Measurements from ENCODE around the gene CHST8.

The CHST8 gene

GRCh38 chr19:33720155-33720493 is 98.4 kb downstream of the CHST8 start:
- DNase-seq, result no peak

- no peak for DNase-seq
Measured at GRCh38 chr19:33720691-33721682, 99.2 kb downstream of the CHST8 start.

DNA sequence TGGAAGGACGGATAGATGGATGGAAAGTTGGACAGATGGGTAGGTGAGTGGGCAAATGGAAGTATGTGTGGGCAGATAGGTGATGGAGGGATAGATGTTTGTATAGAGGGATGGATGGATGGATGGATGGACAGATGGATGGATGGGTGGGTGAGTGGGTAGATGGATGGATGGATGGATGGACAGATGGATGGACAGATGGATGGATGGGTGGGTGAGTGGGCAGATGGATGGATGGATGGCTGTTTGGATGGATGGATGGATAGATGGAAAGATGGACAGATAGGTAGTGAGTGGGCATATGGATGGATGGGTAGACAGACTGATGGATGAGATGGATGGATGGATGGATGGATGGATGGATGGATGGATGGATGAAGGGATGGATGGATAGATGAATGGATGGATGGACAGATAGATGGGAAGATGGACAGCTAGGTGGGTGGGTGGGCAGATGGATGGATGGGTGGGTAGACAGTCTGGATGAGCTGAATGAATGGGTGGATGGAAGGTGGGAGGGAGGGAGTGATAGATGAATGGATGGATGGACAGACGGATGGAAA is 100.1 kb downstream of the CHST8 start:
- DNase-seq, result no peak

DNA sequence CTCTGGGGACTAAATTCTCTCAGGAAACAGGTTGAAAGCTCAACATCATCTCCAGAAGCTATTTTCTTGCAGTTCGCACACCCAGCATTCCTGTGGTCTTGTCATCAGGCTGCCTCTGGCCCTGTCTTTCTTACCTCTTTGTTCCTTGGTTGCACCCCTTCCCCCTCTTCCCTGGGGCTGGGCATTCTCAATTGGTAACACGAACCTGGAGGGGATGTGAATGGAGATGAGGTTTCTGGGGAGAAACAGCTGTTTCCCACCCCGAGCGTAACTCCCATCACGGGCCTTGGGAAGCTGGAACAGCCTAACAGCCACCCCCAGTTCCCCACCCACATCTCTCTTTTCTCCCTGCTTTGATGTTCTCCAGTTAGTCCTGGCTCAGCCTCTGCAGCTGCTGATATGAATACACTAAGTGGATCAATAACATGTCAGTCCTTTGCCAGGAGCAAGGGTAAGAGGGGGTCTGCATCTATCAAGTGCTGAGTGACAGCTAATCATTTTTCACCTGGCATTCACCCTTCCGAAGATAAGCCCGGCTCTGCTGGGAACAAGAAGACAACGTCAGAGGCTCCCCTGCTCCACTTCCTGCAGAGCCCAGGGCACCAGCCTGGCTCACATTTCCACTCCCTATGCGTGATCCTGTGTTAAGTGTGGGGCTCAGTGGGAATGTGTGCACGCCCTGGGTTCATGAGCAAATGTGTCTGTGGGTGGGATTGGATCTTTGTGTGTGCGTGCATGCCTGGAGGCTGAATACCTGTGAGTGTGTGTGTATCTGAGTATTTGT is 100.9 kb downstream of the CHST8 start:
- DNase-seq, result no peak

DNA sequence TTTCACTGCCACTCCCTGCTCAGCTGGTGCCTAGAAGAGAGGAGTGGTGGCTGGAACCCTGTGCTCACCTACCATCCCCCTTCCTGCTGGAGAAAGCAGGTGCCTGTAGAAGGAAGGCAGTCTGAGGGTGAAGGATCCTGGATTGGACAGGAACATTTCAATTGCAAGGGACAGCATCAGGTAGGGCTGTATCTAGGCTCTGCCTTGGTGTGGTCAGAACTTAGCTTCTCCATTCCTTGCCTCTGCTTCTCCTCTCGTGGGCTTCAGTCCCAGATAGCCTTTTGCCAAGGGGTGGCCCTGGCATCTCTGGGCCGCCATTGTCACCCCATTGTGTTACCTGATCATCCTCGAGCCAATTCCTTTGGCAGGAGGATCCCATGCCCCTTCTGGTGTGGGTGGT is 101.8 kb downstream of the CHST8 start:
- DNase-seq, result no peak

DNA sequence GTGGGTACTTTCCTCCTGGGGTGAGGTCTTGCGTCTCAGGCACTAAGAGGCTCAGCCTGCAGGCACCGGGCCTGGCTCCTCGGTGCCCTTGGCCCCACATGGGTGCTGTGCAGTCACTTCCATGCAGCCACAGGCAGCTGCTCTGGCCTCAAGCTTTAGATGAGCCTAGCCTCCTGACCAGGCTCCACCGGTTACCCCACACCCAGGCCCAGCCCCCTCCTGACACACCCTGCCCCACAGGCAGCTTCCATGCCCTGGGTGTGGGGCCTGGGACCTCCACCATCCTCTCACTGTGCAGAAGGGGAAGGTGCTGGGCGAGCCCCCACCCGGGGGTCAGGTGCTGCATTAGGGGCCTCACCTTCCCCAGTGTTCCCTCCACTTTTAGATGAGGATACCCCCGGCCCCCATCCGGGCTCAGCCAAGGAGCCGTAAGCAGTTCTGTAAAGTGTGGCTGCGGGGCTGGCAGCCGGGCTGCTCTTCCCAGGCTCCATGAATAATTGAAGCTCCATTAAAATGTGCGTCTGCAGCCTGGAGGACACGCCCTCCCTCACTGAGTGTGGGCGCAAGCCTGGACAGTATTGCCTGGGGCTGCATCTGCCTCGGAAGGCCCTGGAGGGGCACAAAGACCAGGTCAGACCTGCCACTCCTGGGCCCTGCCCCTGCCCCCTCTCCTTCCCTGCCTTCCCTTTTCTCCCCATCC is 102.4 kb downstream of the CHST8 start:
- DNase-seq, result no peak

- DNase-seq, result no peak
Measured at GRCh38 chr19:33724721-33725060, 102.9 kb downstream of the CHST8 start.

GRCh38 chr19:33725567-33725966 is 103.8 kb downstream of the CHST8 start:
- no peak for DNase-seq

DNA sequence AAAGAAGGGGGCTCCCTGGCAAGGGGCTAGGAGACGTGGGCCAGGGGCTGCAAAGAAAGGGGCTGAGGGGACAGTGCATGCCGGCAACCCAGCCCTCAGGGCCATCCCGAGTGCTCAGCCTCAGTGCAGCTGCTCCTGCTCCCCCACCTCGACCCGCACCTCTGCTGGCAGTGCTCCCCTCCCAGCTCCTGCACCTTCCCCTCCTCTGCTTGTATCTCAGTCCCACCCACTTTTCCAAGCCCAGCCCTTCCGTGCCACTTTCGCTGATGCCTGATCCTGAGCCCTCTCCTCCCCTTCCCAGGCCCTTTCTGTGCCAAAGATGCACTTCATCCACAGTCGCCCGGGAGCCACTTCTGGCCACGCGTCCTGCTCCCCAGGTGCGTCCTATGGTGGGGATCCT is 105.0 kb downstream of the CHST8 start:
- DNase-seq, result no peak

- no peak for DNase-seq
Measured at GRCh38 chr19:33727331-33727998, 105.7 kb downstream of the CHST8 start.

GRCh38 chr19:33728141-33728540 is 106.4 kb downstream of the CHST8 start:
- DNase-seq, result no peak

GRCh38 chr19:33730858-33731607 is 109.3 kb downstream of the CHST8 start:
- DNase-seq, result no peak

GRCh38 chr19:33731881-33732280 is 110.1 kb downstream of the CHST8 start:
- no peak for DNase-seq

- no peak for DNase-seq
Measured at GRCh38 chr19:33734913-33735312, 113.2 kb downstream of the CHST8 start.

GRCh38 chr19:33736158-33736557 is 114.4 kb downstream of the CHST8 start:
- DNase-seq, result no peak

DNA sequence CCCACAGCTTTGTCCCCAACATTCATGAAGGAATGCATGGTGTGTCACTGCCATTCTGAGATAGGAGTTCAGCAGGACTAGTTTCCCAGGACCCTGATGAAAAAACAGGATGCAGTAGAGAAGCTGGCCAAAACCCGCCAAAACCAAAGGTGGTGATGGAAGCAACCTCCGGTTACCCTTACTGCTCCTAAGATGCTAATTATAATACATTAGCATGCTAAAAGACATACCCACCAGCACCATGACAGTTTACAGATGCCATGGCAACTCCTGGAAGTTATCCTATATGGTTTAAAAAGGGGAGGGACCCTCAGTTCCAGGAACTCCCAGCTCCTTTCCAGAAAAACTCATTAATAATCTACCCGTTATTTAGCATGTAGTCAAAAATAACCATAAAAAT is 115.0 kb downstream of the CHST8 start:
- DNase-seq, result no peak

GRCh38 chr19:33737681-33738371 is 116.1 kb downstream of the CHST8 start:
- DNase-seq, result no peak

DNA sequence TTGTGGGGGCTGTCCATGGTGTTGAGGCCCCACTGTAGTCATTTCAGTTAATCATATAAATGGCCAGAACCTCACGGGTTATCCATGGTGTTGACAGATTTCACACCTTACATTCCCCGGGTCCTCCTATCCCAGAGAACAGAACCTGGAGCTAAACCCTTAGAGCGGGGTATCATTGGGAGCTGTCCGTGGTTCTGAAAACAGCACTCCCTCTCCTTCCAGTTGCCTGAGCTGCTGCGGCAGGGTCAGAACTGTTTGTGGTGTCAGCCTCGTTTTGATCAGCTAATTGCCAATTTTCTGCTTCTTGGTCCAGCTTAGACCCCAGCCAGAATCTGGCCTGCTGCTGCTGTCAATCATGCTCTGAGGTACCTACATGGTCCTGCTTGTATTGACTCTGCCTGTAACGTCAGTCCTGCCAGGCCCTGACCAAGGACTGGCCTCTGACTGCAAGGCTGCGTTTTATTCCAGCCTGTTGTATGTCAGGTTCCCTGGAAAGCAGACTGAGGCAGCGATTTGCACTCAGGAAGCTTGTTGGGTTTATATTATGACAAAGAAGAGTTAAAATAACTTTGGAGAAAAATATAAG is 119.2 kb downstream of the CHST8 start:
- DNase-seq, result peak; percentile 30

- no peak for DNase-seq
Measured at GRCh38 chr19:33745297-33745696, 123.5 kb downstream of the CHST8 start.

- DNase-seq, result no peak
Measured at GRCh38 chr19:33746159-33746558, 124.4 kb downstream of the CHST8 start.

GRCh38 chr19:33747273-33747672 is 125.5 kb downstream of the CHST8 start:
- no peak for DNase-seq

All from activated CD4-positive, alpha-beta T cell treated with anti-CD3 and anti-CD28 coated beads, Interleukin-2, Interleukin-6, amounts not matched to agents 100 ng/mL and 50 ng/mL, durations not matched to agents 16 hours and 8 hours (primary cell).